ENCODE results near the gene HPDL.

DNA sequence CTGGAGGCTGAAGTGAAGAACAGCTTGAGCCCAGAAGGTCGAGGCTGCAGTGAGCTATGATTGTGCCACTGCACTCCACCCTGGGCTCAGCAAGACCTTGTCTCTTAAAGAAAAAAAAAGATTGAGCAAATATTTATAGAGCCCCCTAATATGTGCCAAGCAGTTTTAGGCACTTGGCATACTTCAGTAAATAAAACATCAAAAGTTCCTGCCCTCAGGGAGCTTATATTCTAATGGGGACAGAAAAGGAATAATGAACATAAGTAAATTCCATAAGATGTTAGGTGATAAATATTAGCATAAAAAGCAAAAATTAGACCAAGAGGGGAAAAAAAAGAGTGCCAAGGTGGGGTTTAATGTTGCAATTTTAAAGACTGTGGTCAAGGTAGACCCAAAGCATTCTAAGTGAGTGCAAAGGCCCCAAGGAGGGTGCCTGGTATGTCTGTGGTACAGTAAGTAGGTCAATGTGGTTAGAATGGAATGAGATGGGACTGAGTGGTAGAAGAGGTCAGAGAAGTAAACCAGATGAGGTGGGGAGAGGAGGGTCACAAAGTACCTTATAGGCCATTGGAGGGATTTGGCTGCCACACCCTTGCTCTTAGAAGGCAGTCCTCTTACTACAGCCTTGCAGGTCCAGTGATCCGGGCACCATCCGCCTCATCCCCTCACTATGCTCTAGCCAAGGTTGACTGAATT, 11.1 kb downstream of the HPDL start:
- TF ChIP-seq, protein P1, sequence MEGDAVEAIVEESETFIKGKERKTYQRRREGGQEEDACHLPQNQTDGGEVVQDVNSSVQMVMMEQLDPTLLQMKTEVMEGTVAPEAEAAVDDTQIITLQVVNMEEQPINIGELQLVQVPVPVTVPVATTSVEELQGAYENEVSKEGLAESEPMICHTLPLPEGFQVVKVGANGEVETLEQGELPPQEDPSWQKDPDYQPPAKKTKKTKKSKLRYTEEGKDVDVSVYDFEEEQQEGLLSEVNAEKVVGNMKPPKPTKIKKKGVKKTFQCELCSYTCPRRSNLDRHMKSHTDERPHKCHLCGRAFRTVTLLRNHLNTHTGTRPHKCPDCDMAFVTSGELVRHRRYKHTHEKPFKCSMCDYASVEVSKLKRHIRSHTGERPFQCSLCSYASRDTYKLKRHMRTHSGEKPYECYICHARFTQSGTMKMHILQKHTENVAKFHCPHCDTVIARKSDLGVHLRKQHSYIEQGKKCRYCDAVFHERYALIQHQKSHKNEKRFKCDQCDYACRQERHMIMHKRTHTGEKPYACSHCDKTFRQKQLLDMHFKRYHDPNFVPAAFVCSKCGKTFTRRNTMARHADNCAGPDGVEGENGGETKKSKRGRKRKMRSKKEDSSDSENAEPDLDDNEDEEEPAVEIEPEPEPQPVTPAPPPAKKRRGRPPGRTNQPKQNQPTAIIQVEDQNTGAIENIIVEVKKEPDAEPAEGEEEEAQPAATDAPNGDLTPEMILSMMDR (IDR thresholded peaks at IDR 0.05) = no peak
- TF ChIP-seq EP300 (IDR thresholded peaks at IDR 0.05) (no peak), POLR2A (IDR thresholded peaks at IDR 0.05) (no peak), POLR2AphosphoS5 (IDR thresholded peaks at IDR 0.05) (no peak)
